ENCODE data around the gene ANXA7.
"Not testable (repeated sequence)": the region's sequence is repeated elsewhere in the genome, so short reads cannot be mapped to it uniquely, and the experiment has no call there.

ANXA7 gene

GRCh38 chr10:73333202-73333601 lies 80.7 kb downstream of the ANXA7 start:
- Mint-ChIP-seq H3K27ac (no peak overlapping the region), H3K4me1 (ENCODE audit: low read depth) (no peaks in the 10 kb centered on the region), H3K9me3 (no peaks in the 10 kb centered on the region), H3K4me3 (no peak overlapping the region), H3K27me3 (no peaks in the 10 kb centered on the region), H3K36me3 (ENCODE audit: low read depth) (no peaks in the 10 kb centered on the region)

- Mint-ChIP-seq H3K27ac (no peak overlapping the region), H3K9me3 (no peaks in the 10 kb centered on the region), H3K36me3 (ENCODE audit: low read depth) (no peaks in the 10 kb centered on the region), H3K4me3 (no peak overlapping the region), H3K4me1 (ENCODE audit: low read depth) (no peaks in the 10 kb centered on the region), H3K27me3 (no peaks in the 10 kb centered on the region)
These were observed 81.5 kb downstream of the ANXA7 start for GRCh38 chr10:73332379-73332778.

GRCh38 chr10:73328523-73328922 lies 85.3 kb downstream of the ANXA7 start:
- H3K4me1 Mint-ChIP-seq (ENCODE audit: low read depth); H3K9me3 Mint-ChIP-seq; H3K27ac Mint-ChIP-seq; H3K27me3 Mint-ChIP-seq; H3K36me3 Mint-ChIP-seq (ENCODE audit: low read depth); H3K4me3 Mint-ChIP-seq: not testable (repeated sequence)

GRCh38 chr10:73325290-73325689 lies 88.6 kb downstream of the ANXA7 start:
- H3K36me3 Mint-ChIP-seq (ENCODE audit: low read depth); H3K9me3 Mint-ChIP-seq; H3K27ac Mint-ChIP-seq; H3K27me3 Mint-ChIP-seq; H3K4me3 Mint-ChIP-seq; H3K4me1 Mint-ChIP-seq (ENCODE audit: low read depth): not testable (repeated sequence)

All from stimulated activated naive CD8-positive, alpha-beta T cell treated with anti-CD3 and anti-CD28 coated beads, Interleukin-15, Interleukin-2, amounts not matched to agents 100 ng/mL and 50 ng/mL, for 24 hours (primary cell).